GM19324 (cell line): ENCODE results near the gene RAB31.

Experiments
- ATAC-seq: cut with Tn5 transposase; IDR thresholded peaks from one replicate; pipeline ENCODE4 v1.9.1; 2021; ENCODE audit warnings: mild to moderate bottlenecking, moderate library complexity; ENCODE audit not compliant: unreplicated experiment, low FRiP score

Gene RAB31

DNA sequence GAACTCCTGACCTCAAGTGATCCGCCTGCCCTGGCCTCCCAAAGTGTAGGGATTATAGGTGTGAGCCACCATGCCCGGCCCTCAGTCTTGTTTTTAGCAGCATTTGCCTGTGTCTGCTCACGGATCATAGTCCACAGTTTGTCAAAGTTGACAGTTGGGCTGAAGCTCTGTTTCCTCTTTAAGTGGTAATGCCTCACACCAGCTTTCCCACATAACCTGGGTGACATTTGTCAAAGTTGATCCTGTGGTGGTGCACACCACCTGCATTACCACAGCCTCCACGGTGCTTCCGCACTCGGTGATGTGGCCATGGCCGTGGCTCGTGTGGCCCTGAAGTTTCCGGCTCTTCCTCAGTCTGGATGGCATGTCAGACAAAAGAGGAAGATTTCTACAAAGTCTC is 27.1 kb downstream of the RAB31 start:
- no peak for ATAC-seq

GRCh38 chr18:9735879-9736278 is 27.8 kb downstream of the RAB31 start:
- no peak for ATAC-seq

GRCh38 chr18:9736286-9736835 is 28.3 kb downstream of the RAB31 start:
- no peak for ATAC-seq

DNA sequence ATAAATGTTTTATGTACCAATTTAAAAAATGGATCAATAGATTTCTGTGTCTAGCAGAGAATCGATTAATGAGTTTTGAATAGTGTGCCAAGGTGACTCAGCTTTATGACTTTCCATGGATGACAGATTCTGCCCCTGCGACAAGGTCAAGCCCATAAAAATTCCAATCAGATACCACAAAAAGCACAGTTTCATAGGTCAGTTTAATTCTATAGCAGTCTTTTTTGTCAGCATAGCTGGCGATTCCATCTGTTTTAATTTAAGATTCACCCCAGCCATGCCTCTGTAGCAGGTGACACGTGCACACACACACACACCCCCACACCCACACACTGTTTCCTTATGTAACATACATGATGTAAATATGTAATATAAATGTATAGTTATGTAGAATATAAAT is 28.9 kb downstream of the RAB31 start:
- no peak for ATAC-seq

DNA sequence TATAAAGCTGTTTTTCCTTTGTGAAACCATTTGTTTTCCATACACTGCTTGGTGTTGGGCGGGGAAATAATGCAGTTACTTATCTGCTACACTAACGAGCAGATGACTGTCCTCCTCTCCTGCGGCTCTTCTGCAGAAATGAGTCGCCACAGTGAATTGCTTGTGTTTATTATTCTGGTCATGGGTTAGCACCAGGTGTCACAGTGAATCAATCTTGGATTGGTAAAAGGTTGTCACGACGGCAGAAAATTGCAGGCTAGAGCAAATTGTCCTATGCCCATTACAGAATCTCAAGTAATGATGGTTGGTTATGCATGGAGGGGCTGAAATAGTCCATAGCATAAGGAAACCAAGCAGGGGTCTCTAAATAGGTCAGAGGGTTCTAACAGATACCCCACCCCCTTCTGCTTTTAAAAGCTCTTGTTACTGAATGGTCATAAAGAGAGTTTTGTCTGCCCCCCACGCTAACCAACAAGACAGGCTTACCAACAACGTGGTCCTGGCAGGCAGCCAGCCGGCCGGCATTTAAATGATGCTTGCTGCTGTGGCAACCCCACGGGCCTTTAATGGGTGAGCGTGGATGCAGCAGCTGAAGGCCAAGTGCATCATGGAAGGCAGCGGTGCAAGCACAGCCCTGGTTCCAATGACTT is 29.5 kb downstream of the RAB31 start:
- ATAC-seq = no peak

GRCh38 chr18:9738266-9738969 is 30.3 kb downstream of the RAB31 start:
- ATAC-seq = no peak

DNA sequence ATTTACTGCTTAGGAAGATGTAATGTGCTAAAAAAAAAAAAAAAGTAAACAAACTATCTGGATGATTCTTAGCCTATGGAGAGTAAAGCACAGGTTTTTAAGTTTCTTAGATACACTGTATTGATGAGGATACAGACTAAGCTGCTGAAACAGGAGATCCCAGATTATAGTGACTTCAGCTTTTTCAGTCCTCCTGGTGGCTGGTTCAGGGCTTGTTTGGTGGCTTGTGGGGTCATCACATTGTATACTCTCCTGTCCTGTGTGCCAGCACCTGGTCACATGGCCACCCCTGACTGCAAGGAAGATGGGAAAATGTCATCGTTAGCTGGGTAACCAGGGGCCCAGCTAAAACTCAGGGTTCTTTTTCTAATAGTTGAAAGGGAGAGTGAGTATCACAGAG is 31.4 kb downstream of the RAB31 start:
- no peak for ATAC-seq

GRCh38 chr18:9740071-9740470 is 32.0 kb downstream of the RAB31 start:
- ATAC-seq = no peak

- no peak for ATAC-seq
Measured at GRCh38 chr18:9741406-9741792, 33.3 kb downstream of the RAB31 start.

GRCh38 chr18:9741793-9742523 is 33.9 kb downstream of the RAB31 start:
- ATAC-seq = no peak

GRCh38 chr18:9742524-9743131 is 34.5 kb downstream of the RAB31 start:
- ATAC-seq = no peak

GRCh38 chr18:9743200-9744016 is 35.3 kb downstream of the RAB31 start:
- no peak for ATAC-seq

DNA sequence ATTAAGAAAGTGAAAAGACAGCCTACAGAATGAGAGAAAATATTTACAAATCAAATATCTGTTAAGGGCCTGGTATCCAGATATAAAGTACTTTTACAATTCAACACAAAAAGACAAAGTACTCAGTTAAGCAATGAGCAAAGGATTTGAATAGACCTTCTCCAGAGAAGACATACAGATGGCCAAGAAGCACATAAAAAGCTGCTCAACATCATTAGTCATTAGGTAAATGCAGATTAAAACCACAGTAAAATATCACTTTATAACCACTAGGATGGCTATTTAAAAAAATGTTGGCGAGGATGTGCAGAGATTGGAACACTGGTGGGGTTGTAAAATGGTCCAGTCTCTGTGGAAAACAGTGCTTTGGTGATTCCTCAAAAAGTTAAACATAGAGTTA is 38.9 kb downstream of the RAB31 start:
- no peak for ATAC-seq

DNA sequence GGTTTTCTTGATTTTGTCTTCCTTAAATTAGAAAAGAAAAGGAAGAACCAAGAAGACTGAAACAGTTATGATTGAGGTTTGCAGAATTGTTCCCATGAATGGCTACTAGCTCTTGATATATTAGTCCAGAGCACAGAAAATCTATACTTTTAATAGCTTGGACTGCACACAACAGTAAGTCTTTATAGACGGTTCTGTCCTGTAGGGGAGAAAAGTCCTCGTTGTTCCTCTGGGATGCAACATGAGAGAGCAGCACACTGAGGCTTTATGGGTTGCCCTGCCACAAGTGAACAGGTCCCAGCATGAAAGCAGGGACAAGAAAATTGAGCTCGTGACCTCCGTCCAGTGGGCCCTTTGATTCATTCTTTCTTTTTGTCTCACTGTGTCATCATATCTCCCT is 41.5 kb downstream of the RAB31 start:
- ATAC-seq = no peak

DNA sequence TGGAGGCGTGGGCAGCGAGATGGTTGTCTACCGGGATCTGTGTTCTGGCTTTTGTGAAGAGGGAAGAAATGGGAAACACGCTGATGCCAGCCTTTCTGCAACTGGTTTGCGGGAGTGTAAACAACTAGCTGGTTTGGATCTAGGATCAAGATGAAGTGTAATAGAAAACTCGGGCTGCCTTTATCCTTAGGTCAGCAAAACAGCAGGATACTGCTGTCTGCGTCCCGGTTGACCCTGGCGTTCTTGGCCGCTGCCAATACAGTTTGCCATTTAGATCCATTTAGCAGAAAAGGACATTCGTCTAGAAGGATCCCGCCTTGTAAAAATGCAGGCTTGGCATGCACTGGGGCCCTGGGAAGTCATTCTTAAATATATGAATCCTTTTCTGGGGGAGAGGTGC is 42.0 kb downstream of the RAB31 start:
- no peak for ATAC-seq

GRCh38 chr18:9750606-9751304 is 42.7 kb downstream of the RAB31 start:
- no peak for ATAC-seq

- ATAC-seq = no peak
Measured at GRCh38 chr18:9751371-9752031, 43.4 kb downstream of the RAB31 start.

GRCh38 chr18:9753846-9754245 is 45.7 kb downstream of the RAB31 start:
- no peak for ATAC-seq

- ATAC-seq = no peak
Measured at GRCh38 chr18:9755110-9755509, 47.0 kb downstream of the RAB31 start.
